Mucosa of stomach (tissue), 1 donor: ENCODE measurements around the gene EXTL1.

Experiments used
- H3K27me3 ChIP-seq: one replicate; pipeline ENCODE4 v1.7.0; 2013; ENCODE audit warnings: mild to moderate bottlenecking, low read length; ENCODE audit not compliant: control insufficient read depth, insufficient read depth
- H3K36me3 ChIP-seq: one replicate; pipeline ENCODE4 v1.7.0; 2013; ENCODE audit warnings: low read length; ENCODE audit not compliant: control insufficient read depth, insufficient read depth
- H3K4me1 ChIP-seq: one replicate; pipeline ENCODE4 v1.7.0; 2013; ENCODE audit warnings: mild to moderate bottlenecking, low read length; ENCODE audit not compliant: control insufficient read depth, insufficient read depth
- H3K4me3 ChIP-seq: one replicate; pipeline ENCODE4 v1.7.0; 2013; ENCODE audit warnings: low read length
- H3K9ac ChIP-seq: one replicate; pipeline ENCODE4 v1.7.0; 2013; ENCODE audit warnings: mild to moderate bottlenecking, low read length, moderate library complexity
- H3K9me3 ChIP-seq: one replicate; pipeline ENCODE4 v1.7.0; 2013; ENCODE audit warnings: mild to moderate bottlenecking, low read length, moderate library complexity; ENCODE audit not compliant: control insufficient read depth
- donor health status: Pancreatic carcinoma.

Gene EXTL1

DNA sequence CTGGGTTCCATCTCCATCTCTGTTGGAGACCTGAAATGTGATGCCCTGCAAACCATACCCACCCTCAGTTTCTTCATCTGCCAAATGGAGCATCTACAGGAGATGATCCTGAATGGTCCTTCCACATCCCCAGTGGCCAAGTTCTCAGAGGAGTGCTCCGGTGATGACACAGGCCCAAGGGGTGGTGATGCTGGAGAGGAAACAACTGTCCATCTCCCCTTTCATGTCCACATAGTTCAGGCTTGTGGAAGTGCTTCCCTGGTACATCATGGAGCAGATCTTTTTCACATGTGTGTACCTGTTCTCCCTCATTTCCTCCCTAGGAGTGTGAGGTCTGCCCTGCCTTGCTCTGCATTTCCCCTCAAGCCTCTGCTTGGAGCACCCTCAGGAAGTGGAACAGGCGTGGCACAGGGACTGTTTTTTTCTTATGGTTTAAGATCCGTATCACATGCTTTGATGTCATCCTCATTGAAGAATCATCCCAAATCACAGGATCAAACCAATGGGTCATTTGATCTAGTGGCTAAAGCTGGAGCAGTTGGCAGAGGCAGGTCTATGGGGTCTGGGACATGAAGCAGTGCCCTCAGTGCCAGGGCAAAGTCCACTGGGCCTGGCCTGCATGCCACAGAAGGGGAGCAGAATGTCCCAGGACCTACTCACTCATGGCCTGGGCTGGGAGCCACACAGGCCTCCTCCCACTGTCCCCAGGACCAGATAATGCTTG, 54.0 kb downstream of the EXTL1 start:
- Histone ChIP-seq H3K9ac (no peak overlapping the region), H3K27me3 (no peaks in the 10 kb centered on the region), H3K4me1 (peaks cover 26% of the 10 kb centered on the region), H3K4me3 (no peak overlapping the region), H3K36me3 (no peaks in the 10 kb centered on the region), H3K9me3 (no peaks in the 10 kb centered on the region)

DNA sequence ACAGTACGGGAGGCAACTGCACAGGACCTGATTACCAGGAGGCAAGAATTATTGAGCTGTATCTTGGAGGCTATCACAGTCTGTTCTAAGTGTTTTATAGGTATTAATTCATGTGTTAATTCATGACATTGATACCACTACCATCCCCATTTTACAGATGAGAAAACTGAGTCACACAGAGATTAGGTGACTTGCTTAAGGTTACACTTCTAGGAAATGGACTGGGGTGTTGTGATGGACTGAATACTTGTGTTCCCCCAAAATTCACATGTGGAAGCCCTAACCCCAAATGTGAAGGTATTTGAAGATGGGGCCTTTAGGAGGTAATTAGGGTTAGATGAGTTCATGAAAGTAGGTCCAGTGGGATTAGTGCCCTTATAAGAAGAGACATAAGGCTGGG, 55.9 kb downstream of the EXTL1 start:
- Histone ChIP-seq H3K36me3 (no peaks in the 10 kb centered on the region), H3K4me1 (peaks cover 26% of the 10 kb centered on the region), H3K4me3 (no peak overlapping the region), H3K27me3 (no peaks in the 10 kb centered on the region), H3K9me3 (no peaks in the 10 kb centered on the region), H3K9ac (no peak overlapping the region)

DNA sequence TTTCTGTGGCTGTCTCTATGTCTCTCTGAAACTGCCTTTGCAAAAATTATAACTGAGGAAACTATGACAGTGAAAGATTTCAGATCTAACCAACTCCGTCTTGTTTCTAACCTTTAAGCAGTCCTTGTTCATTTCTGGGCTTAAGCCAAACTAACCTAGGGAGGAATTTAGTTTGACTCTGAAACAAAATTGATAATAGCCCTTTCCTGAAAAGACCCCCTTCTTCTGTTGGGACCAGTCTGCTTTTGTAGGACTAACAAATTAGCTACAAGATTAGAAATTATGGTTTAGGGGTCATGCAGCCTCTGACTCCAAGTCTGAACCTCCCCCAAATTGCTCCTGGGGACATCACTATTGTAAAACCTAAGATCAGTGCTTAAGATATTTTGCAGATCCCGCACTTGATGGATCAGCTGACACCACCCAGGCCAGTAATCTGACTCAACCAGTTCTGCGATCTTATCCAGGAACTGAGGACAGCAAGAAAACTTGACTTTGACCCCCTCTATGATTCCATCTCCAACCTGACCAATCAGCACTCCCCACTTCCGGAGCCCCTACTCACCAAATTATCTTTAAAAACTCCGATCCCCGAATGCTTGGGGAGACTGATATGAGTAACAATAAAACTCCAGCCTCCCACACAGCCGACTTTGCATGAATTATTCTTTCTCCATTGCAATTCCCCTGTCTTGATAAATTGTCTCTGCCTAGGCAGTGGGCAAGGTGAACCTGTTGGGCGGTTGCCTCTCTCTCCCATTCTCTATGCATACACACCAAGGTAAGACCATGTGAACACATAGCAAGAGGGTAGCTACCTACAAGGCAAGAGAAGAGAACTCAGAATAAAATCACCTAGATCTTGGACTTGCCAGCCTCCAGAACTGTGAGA, 57.0 kb downstream of the EXTL1 start:
- Histone ChIP-seq H3K36me3 (no peaks in the 10 kb centered on the region), H3K27me3 (no peaks in the 10 kb centered on the region), H3K4me1 (peaks cover 26% of the 10 kb centered on the region), H3K4me3 (no peak overlapping the region), H3K9ac (no peak overlapping the region), H3K9me3 (no peaks in the 10 kb centered on the region)

DNA sequence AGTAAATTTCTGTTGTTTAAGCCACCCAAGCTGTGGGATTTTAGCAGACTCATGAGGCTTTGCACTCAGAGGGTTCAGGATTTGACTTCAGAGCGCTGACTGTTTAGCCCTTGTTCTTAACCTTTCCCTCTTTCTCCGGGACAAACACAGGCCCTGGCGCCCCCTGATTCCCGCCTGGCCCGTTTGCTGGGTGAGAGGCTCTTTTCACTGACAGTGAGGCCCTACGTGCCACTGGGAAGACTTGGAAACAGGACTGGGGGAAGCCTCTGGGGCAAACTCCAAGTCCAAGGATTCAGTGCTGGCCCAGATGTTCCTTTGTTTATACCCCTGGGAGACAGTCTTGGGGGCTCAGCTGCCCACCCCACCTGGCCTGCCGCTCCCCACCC, 57.6 kb downstream of the EXTL1 start:
- Histone ChIP-seq H3K9ac (no peak overlapping the region), H3K36me3 (no peaks in the 10 kb centered on the region), H3K27me3 (no peaks in the 10 kb centered on the region), H3K4me3 (no peak overlapping the region), H3K4me1 (peaks cover 26% of the 10 kb centered on the region), H3K9me3 (no peaks in the 10 kb centered on the region)

GRCh38 chr1:26079960-26080814, 58.6 kb downstream of the EXTL1 start:
- Histone ChIP-seq H3K4me1 (peaks cover 26% of the 10 kb centered on the region), H3K4me3 (no peak overlapping the region), H3K9ac (no peak overlapping the region), H3K9me3 (no peaks in the 10 kb centered on the region), H3K36me3 (no peaks in the 10 kb centered on the region), H3K27me3 (no peaks in the 10 kb centered on the region)

- no peaks in the 10 kb centered on the region for H3K36me3 ChIP-seq
- H3K4me1 ChIP-seq, result peaks cover 15% of the 10 kb centered on the region
- H3K27me3 ChIP-seq, result no peaks in the 10 kb centered on the region
- H3K9me3 ChIP-seq, result no peaks in the 10 kb centered on the region
- H3K9ac ChIP-seq, result no peak overlapping the region
- H3K4me3 ChIP-seq, result no peak overlapping the region
Measured at GRCh38 chr1:26081267-26082019, 59.9 kb downstream of the EXTL1 start.

DNA sequence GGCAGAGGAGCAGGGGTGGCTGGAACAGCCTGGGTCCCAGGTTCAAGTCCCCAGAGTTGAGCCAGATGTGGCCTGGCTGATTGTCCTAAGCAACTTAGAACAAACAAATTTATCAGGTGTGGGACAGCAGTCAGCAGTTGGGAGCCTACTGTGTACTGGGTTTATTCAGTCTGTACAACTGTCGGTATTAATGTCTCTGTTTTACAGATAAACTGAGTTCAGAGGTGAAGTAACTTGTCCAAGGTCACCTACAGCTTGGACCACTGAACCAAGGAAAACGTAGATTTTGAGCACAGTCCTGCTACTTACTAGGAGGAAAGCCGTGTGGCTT, 60.4 kb downstream of the EXTL1 start:
- Histone ChIP-seq H3K36me3 (no peaks in the 10 kb centered on the region), H3K9ac (no peak overlapping the region), H3K27me3 (no peaks in the 10 kb centered on the region), H3K4me1 (peaks cover 15% of the 10 kb centered on the region), H3K9me3 (no peaks in the 10 kb centered on the region), H3K4me3 (no peak overlapping the region)

DNA sequence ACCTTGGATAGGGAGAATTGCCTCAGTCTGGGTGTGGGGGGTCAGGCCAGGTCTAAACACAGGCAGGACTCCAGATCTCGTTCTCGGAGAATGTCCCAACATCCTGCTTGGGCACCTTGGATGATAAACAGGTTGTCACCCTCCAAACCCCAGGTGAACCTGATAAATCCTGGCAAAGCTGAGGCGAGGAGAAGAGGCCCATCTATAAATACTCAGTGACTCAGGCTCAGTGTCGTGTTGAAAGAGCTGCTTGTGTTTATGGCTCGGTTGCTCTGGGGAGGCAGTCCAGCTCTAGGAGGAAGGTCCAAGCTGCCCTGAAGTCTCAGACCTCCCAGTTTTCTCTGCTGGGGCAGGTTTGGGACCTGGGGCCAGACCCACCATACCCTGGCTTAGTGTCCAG, 61.6 kb downstream of the EXTL1 start:
- H3K9ac ChIP-seq, result no peak overlapping the region
- no peak overlapping the region for H3K4me3 ChIP-seq
- peaks cover 13% of the 10 kb centered on the region for H3K4me1 ChIP-seq
- H3K9me3 ChIP-seq, result no peaks in the 10 kb centered on the region
- no peaks in the 10 kb centered on the region for H3K36me3 ChIP-seq
- H3K27me3 ChIP-seq, result no peaks in the 10 kb centered on the region

GRCh38 chr1:26084091-26084561, 62.6 kb downstream of the EXTL1 start:
- H3K9ac ChIP-seq, result no peak overlapping the region
- no peak overlapping the region for H3K4me3 ChIP-seq
- no peaks in the 10 kb centered on the region for H3K9me3 ChIP-seq
- no peaks in the 10 kb centered on the region for H3K27me3 ChIP-seq
- H3K4me1 ChIP-seq, result peaks cover 3% of the 10 kb centered on the region
- H3K36me3 ChIP-seq, result no peaks in the 10 kb centered on the region

GRCh38 chr1:26084844-26085243, 63.3 kb downstream of the EXTL1 start:
- H3K4me1 ChIP-seq, result no peaks in the 10 kb centered on the region
- H3K9me3 ChIP-seq, result no peaks in the 10 kb centered on the region
- H3K9ac ChIP-seq, result no peak overlapping the region
- no peaks in the 10 kb centered on the region for H3K36me3 ChIP-seq
- H3K27me3 ChIP-seq, result no peaks in the 10 kb centered on the region
- no peak overlapping the region for H3K4me3 ChIP-seq
